ENCODE results near the gene SCGB1D4. TPM values are rescaled to one million over a fixed set of nuclear protein-coding genes. Genes with fewer than 3 reads are reported as not detected.

The SCGB1D4 gene
- not detected in 3 replicates for polyA plus RNA-seq
- not detected for polyA plus RNA-seq (2011; ENCODE audit: low read depth)
- not detected in 2 replicates for polyA plus RNA-seq (2011; cell fraction: cytosol; rRNA removed)
- not detected in 2 replicates for polyA plus RNA-seq (2011; cell fraction: nucleus; rRNA removed)
- not detected in 2 replicates for polyA plus RNA-seq (2012; ENCODE audit: low replicate concordance)
- polyA minus RNA-seq: not detected in 3 replicates
- not detected for polyA minus RNA-seq (2011; cell fraction: cytosol; rRNA and poly(A)+ RNA removed)
- polyA minus RNA-seq (2011; cell fraction: nucleus; rRNA and poly(A)+ RNA removed): not detected in 2 replicates

- Histone ChIP-seq H3K4me2 (ENCODE audit: control insufficient read depth, extremely low read depth, insufficient read depth, low read depth, low read length) (no peak within 1 kb of the TSS), H3K79me2 (ENCODE audit: control insufficient read depth, insufficient read depth, low read length) (no peaks in the 10 kb centered on the region), H2AFZ (ENCODE audit: control insufficient read depth, low read length) (no peak within 1 kb of the TSS), H3K4me3 (ENCODE audit: control insufficient read depth in 2 of 3, extremely low read depth in 1 of 3, insufficient read depth in 2 of 3, low read depth in 1 of 3, low read length in 3 of 3) (no peak within 1 kb of the TSS), H3K27me3 (ENCODE audit: control insufficient read depth, extremely low read depth, insufficient read depth, low read length) (peaks cover 6% of the 10 kb centered on the region), H3K9me3 (ENCODE audit: control insufficient read depth, low read depth, low read length) (no peaks in the 10 kb centered on the region), H3K9ac (ENCODE audit: control insufficient read depth, extremely low read depth, insufficient read depth, low read length) (no peak within 1 kb of the TSS), H4K20me1 (ENCODE audit: control insufficient read depth, extremely low read depth, insufficient read depth, low read length) (no peaks in the 10 kb centered on the region), H3K27ac (ENCODE audit: control insufficient read depth, insufficient read depth, low read length) (no peak within 1 kb of the TSS), H3K9me1 (ENCODE audit: control insufficient read depth, extremely low read depth, insufficient read depth, low read length) (no peaks in the 10 kb centered on the region), H3K4me1 (ENCODE audit: control insufficient read depth, extremely low read depth, insufficient read depth, low read length) (no peaks in the 10 kb centered on the region), H3K36me3 (ENCODE audit: control insufficient read depth in 2 of 2, extremely low read depth in 1 of 2, insufficient read depth in 2 of 2, low read length in 2 of 2) (no peaks in the 10 kb centered on the region)
- FAIRE-seq (no peak), DNase-seq (ENCODE audit: low read depth, low spot score) (no peak)
- dilution Hi-C loops (cut with MboI; ENCODE audit: extremely low pct_ligation_motif_present, low sequenced_read_pairs): no loop called here
- TF ChIP-seq CTCF (optimal IDR thresholded peaks at IDR 0.05 in 1 of 3, IDR thresholded peaks at IDR 0.05 in 1 of 3, conservative IDR thresholded peaks at IDR 0.05 in 1 of 3; ENCODE audit: extremely low read depth in 1 of 3, insufficient read depth in 2 of 3, low read length in 3 of 3) (no peak), EZH2 (IDR thresholded peaks at IDR 0.05; ENCODE audit: low read length) (no peak)
These were observed at the start of gene SCGB1D4 for GRCh38 chr11:62298975-62299374. Gene SCGB1D4 (minus strand): TSS chr11:62299075. CDS start chr11:62299010, 65 bp downstream.

GRCh38 chr11:62345861-62346260, 47.0 kb upstream of the SCGB1D4 start:
- Histone ChIP-seq H3K9me1 (ENCODE audit: control insufficient read depth, extremely low read depth, insufficient read depth, low read length) (no peaks in the 10 kb centered on the region), H4K20me1 (ENCODE audit: control insufficient read depth, extremely low read depth, insufficient read depth, low read length) (no peaks in the 10 kb centered on the region), H3K36me3 (ENCODE audit: control insufficient read depth in 2 of 2, extremely low read depth in 1 of 2, insufficient read depth in 2 of 2, low read length in 2 of 2) (no peaks in the 10 kb centered on the region), H3K4me2 (ENCODE audit: control insufficient read depth, extremely low read depth, insufficient read depth, low read depth, low read length) (no peak overlapping the region), H2AFZ (ENCODE audit: control insufficient read depth, low read length) (no peak overlapping the region), H3K27ac (ENCODE audit: control insufficient read depth, insufficient read depth, low read length) (no peak overlapping the region), H3K9me3 (ENCODE audit: control insufficient read depth, low read depth, low read length) (no peaks in the 10 kb centered on the region), H3K4me3 (ENCODE audit: control insufficient read depth in 2 of 3, extremely low read depth in 1 of 3, insufficient read depth in 2 of 3, low read depth in 1 of 3, low read length in 3 of 3) (no peak overlapping the region), H3K9ac (ENCODE audit: control insufficient read depth, extremely low read depth, insufficient read depth, low read length) (no peak overlapping the region), H3K27me3 (ENCODE audit: control insufficient read depth, extremely low read depth, insufficient read depth, low read length) (no peaks in the 10 kb centered on the region), H3K79me2 (ENCODE audit: control insufficient read depth, insufficient read depth, low read length) (no peaks in the 10 kb centered on the region), H3K4me1 (ENCODE audit: control insufficient read depth, extremely low read depth, insufficient read depth, low read length) (no peaks in the 10 kb centered on the region)
- no peak for DNase-seq (ENCODE audit: low read depth, low spot score)
- dilution Hi-C loops (cut with MboI; ENCODE audit: extremely low pct_ligation_motif_present, low sequenced_read_pairs): no loop called here
- TF ChIP-seq CTCF (optimal IDR thresholded peaks at IDR 0.05 in 1 of 3, IDR thresholded peaks at IDR 0.05 in 1 of 3, conservative IDR thresholded peaks at IDR 0.05 in 1 of 3; ENCODE audit: extremely low read depth in 1 of 3, insufficient read depth in 2 of 3, low read length in 3 of 3) (no peak), EZH2 (IDR thresholded peaks at IDR 0.05; ENCODE audit: low read length) (no peak)
- FAIRE-seq: no peak
